ENCODE measurements around the gene NPIPB6. TPM values are rescaled to one million over a fixed set of nuclear protein-coding genes. Genes with fewer than 3 reads are reported as not detected.
"Not testable (repeated sequence)": the region's sequence is repeated elsewhere in the genome, so short reads cannot be mapped to it uniquely, and the experiment has no call there.

Gene NPIPB6
- polyA plus RNA-seq (ENCODE audit: insufficient read length): 3.8 TPM
- long read RNA-seq, donor 1: 0 reads
- long read RNA-seq, donor 2: 0 reads
- long read RNA-seq, donor 3: 0 reads
- long read RNA-seq, donor 4: 0 reads
- long read RNA-seq, donor 5: 0 reads
- long read RNA-seq, donor 6: 0 reads
- long read RNA-seq, donor 7: 0 reads
- long read RNA-seq, donor 8: 0 reads

DNA sequence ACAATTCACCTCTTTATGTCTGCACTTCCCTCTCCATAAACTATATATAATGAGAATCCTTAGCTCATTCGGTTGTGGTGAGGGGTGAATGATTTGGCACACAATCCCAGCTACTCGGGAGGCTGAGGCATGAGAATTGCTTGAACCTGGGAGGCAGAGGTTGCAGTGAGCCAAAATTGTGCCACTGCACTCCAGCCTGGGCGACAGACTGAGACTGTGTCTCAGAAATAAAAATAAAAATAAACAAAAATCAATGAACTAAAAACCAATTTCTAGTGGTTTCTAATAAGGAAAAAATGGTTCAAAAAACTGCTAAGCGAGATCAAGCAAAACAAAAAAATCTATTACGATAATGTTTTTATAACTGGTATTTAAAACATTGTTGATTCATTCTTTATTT lies at the start of gene NPIPB6:
Gene NPIPB6, minus strand, starts transcription at position 101 of the 400 bp plus-strand sequence. CDS start 686 bp downstream, outside the sequence.
- DNase-seq: not testable (repeated sequence)

DNA sequence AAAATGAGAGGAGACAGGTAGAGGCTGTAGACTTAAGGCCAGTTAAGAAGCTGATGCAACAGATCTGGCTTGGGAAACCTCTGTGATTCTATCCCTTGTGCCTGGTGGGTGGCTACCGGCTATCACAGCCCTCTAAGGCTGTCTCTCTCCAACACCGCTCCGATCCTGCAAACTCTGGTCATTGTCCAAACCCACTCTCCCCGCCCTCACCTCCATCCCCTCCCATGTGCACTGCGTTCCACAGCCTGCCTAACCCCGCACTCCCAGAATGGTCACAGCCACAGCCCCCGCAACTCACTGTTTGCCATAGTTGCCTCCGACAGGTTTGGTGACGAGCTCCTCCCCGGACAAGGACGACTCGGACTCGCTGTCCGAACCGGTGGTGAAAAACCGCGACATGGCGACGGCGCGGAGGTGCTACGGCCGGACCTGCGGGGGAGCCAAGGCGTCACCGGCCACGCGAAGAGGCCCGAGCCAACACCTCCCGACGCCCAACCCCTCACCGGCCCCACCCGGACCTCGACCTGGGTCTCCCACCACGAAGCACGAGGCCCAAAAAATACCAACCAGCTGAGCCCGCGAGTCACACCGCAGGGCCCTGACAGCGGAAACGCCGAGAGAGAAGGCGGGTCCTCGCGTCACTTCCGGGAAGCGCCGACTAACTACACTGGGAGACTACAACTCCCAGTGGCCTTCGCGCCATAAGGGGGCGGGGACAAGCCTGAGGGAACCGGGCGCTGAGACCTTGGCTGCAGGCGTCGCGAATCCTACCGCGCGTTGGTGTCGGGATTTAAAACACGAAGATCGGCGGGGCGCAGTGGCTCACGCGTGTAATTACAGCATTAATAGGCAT lies 40.1 kb upstream of the NPIPB6 start, which contains the start of gene EIF3CL:
Gene EIF3CL, minus strand, starts transcription at position 622 of the 853 bp plus-strand sequence. Its CDS starts 223 bp downstream, at position 399.
- not testable (repeated sequence) for DNase-seq

DNA sequence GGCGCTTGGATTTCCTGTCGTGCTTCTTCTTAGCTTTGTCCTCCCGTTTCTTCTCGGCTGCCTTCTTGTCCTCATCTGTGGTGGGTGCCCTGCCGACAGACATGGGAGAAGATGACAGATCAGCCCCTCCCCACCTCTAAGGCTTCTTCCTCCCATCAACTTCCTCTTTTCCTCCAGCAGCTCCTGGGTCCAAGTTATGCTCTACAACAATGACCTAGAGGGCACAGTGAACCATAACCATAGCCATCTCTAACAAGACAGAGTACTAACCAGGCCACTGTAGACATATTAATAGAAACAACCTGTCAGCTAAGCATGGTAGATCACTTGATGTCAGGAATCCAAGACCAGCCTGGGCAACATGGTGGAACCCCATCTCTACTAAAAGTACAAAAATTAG lies 28.7 kb upstream of the NPIPB6 start:
- DNase-seq: not testable (repeated sequence)

DNA sequence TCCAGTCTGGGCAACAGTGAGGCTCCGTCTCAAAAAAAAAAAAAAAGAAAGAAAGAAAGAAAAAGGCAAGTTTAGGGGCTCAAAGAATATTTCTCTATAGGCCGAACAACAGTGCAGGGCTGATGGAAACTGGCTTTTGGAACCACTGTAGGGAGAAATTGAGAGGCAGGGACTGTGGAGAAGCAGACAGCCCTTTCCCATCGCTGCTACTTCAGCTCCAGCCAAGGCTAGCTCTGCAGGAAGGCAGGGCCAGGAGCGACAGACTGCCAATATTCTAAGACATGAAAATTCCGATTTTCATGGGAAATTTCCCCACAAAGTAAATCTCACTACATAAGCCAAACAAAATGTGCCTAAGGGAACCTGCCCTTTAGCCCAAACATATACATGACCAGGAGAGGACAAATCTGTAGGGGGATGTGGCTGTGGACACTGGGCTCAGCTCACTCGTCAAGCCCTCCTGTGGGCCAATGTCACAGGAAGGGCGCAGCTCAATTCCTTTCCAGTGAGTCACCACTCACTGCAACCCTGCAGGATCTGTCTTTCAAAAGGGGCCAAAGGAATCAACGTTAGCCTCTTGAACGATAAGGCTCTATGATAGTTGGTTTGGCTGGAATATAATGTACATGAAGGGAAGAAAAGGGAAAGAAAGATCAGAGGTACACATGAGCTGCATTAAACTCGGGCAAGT lies 19.0 kb upstream of the NPIPB6 start:
- DNase-seq: not testable (repeated sequence)

DNA sequence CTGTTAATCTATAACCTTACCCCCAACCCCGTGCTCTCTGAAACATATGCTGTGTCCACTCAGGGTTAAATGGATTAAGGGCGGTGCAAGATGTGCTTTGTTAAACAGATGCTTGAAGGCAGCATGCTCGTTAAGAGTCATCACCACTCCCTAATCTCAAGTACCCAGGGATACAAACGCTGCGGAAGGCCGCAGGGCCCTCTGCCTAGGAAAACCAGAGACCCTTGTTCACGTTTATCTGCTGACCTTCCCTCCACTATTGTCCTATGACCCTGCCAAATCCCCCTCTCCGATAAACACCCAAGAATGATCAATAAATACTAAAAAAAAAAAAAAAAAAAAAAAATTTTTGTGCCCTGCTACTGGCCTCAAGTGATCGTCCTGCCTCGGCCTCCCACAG lies 14.5 kb upstream of the NPIPB6 start:
- not testable (repeated sequence) for DNase-seq

DNA sequence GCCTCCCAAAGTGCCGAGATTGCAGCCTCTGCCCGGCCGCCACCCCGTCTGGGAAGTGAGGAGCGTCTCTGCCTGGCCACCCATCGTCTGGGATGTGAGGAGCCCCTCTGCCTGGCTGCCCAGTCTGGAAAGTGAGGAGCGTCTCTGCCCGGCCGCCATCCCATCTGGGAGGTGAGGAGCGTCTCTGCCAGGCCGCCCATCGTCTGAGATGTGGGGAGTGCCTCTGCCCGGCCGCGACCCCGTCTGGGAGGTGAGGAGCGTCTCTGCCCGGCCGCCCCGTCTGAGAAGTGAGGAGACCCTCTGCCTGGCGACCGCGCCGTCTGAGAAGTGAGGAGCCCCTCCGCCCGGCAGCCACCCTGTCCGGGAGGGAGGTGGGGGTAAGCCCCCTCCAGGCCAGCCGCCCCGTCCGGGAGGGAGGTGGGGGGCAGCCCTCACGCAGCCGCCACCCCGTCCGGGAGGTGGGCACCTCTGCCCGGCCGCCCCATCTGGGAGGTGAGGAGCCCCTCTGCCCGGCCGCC lies 13.9 kb upstream of the NPIPB6 start:
- DNase-seq: not testable (repeated sequence)

DNA sequence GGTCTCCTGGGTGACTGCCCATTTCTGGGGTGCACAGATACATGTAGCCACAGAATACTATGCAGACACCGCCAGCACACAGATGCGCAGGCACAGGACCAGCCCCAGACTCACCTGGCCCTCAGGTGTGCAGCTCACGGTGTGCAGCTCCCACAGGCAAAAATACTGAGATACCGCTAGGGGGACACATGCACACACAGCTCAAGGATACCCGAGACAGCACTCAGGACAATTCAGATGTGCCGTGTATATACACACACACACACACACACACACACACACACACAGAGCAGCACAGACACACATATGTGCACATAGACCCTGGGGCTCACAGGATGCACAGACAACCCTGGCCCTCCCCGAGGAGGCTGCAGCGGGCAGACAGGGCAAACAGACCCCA lies 11.8 kb upstream of the NPIPB6 start:
- not testable (repeated sequence) for DNase-seq

DNA sequence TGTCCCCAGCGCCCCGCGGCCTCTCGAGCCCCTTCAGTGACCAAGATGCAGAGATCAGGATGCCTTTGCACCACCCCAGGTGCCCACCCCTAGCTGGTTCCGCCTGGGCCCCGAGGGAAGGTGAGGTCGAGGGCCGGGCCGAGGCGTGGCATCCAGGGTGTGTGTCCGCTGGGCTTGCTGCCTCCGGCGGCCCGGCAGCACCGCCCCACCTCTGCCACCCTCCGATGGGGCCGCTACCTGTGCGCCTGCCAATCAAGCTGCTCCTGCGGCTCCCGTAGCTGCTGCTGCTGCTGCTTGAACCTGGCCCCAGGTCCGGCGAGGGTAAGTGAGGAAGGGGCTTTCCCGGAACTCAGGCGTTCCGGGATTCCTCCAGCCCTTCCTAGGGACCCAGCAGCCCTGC lies 11.0 kb upstream of the NPIPB6 start:
- not testable (repeated sequence) for DNase-seq

DNA sequence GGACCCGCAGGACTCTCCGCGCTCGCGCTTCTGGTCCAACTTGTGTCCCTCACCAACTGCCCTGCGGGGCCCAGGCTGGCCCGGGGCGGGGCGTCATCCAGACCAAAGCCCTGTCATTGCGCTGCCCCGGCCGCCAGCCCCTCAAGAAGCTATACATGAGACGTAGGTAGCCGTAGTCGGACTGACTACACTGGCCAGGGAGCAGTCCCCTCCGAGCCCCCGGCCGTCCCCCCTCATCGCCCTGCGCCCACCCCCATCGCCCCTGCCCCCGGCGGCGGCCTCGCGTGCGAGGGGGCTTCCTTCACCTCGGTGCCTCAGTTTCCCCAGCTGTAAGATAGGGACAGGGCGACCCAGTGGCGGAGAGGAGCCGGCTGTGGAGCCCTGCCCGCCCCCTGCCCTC lies 4.6 kb upstream of the NPIPB6 start:
- not testable (repeated sequence) for DNase-seq

DNA sequence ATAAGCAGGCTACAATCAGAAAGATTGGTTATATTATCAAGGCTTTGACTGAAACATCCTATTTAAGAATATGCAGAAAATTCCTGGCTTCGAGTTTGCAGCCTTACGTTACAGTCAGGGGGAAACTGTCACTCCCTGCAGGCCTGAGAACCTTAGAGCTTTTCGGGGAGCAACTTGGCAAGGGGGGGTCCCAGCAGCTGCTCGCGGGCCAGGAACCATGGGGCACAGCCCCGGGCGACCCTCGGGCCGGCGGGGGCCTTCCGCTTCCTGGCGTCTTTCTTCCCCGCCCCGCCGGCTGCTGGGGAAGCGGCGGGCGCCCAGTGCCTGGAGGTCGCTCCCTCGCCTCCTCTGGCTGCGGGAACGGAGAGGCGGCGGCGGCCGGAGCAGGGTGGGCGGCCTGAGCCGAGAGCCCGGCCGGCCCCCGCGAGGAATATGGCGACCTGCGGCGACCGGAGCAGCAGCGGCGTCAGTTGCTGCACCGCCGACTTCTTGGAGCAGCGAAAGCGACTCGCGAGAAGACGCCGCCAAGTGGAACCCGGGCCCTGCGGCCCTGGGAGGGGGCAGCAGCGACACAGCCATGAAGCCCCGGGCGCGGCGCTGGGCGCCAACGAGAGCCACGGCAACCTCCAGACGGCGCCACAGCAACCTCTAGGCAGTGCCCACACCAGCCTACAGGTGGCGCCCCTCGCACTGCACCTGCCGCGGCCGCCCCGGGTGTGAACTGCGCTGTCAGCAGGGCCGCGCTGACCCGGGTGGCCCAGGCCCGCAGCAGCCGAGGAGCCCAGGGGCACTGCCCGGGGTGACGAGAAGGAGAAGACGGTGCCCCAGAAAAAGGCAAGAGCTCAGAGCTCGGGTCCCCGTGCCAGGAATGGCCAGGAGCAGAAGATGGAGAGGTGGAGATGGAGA lies 1.2 kb upstream of the NPIPB6 start:
- not testable (repeated sequence) for DNase-seq

DNA sequence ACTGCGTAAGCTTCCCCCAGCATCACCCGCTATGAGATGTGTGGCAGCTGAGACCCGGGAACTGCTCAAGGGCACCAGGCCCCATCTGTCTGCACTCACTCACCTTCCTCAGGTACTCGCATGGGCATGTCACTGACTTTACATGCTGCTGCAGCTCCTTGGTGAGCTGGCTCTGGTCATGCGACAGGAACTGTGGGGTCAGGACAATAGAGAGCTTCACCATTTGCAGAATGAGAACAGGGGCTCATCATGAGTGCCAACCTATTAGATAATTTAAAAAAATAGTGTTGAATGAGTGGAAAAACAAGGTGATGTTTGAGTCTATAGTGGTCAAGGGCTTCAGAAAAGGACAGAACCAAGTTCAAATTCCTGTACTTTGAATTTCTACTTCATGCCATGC lies 708 bp downstream of the NPIPB6 start:
- DNase-seq: not testable (repeated sequence)

DNA sequence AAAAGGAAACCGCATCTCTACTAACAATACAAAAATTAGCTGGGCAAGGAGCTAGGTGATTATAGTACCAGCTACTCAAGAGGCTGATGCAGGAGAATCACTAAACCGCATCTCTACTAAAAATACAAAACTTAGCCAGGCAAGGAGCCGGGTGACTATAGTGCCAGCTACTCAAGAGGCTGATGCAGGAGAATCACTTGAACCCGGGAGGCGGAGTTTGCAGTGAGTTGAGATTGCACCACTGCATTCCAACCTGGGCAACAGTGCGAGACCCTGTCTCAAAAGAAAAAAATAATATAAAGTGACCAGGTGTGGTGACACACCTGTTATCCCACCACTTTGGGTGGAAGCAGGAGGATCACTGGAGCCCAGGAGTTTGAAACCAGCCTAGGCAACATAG lies 25.1 kb downstream of the NPIPB6 start:
- not testable (repeated sequence) for DNase-seq

DNA sequence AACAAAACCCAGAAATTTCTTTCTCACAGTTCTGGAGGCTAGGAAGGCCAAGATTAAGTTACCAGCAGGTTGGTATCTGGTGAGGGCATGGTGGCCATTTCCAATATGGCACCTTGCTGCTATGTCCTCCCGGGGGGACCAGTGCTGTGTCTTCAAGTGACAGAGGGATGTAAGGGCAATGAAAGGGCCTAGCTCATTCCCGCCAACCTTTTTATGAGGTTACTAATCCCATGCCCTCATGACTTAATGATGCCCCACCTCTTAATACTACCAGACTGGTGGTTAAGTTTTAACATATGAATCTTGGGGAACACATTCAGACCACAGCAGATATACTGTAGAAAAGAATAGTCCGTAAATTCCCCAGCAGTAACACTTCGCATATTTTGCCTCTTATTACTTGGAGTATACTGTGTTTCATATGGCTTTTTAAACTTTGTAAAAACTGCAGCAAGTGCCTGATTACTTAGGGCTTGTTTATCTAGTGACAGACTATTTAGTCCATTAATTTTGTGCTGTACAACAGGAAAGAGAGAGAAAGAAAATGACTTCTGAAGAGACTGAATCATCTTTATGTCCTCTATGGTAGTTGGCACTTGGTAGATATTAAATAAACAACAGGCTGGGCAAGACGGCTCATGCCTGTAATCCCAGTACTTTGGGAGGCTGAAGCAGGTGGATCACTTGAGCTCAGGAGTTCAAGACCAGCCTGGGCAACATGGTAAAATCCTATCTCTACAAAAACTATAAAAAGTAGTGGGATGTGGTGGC lies 26.2 kb downstream of the NPIPB6 start:
- not testable (repeated sequence) for DNase-seq

DNA sequence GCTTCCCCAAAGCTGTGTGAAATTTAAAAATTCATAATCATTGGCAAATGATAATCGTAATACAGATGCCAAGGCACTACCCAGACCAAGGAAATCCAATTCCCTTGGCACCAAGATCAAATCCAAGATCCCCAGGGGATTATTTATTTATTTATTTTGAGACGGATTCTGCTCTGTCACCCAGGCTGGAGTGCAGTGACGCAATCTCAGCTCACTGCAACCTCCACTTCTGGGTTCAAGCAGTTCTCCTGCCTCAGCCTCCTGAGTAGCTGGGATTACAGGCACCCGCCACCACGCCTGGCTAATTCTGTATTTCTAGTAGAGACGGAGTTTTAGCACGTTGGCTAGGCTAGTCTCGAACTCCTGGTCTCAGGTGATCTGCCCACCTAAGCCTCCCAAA lies 27.6 kb downstream of the NPIPB6 start:
- DNase-seq: not testable (repeated sequence)

DNA sequence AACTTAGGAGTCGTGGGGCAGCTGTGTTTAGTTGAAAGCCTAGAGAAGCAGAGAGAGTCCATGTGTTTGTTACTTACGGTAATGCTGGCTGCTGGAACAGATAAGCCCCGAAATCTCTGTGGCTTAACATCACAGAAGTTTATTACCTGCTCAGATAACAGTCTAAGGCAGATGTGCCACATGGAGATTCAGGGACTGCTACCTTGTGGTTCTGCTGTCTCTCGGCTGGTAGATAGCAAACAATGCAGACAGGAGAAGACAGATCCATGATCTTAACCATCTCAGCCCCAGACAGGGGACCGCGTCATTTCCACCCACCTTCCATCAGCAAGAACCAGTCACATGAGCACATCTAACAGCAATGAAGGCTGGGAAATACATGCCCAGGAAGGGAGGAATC lies 30.7 kb downstream of the NPIPB6 start:
- not testable (repeated sequence) for DNase-seq

DNA sequence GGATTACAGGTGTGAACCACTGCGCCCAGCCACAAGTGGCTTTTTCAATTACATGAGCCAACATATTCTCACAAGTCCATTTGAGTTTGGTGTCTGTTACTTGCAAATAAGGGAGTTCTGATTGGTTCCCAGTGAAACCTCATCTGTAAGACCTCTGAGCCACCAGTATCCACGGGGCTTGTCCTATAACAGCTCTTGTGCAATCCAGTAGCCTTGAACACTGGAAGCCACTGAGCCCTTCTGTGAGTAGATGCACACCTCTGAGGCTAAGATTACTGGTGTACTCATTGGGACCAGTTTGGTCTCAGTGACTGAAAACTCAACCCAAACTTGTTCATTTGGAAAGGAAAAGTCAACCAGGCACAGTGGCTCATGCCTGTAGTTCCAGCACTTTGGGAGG lies 32.3 kb downstream of the NPIPB6 start:
- DNase-seq: not testable (repeated sequence)

DNA sequence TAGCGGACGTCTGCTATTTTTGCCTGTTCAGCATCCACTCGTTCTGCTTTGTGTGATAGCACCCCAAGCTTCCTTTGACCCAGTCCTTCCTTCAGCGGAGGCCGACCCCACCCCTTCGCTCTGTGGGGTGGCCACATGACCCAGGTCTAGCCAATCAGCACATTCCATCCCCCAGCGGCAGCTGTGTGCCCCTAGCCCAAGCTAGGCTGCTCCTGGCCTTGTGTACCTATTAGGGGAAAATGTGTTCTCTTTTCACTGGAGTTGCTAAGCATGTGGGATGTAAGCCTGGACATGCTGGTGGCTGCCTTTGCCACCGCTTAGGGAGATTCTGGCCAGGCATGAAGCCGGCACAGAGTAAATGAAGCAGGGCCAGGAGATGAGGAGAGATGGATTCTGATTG lies 33.1 kb downstream of the NPIPB6 start:
- not testable (repeated sequence) for DNase-seq

DNA sequence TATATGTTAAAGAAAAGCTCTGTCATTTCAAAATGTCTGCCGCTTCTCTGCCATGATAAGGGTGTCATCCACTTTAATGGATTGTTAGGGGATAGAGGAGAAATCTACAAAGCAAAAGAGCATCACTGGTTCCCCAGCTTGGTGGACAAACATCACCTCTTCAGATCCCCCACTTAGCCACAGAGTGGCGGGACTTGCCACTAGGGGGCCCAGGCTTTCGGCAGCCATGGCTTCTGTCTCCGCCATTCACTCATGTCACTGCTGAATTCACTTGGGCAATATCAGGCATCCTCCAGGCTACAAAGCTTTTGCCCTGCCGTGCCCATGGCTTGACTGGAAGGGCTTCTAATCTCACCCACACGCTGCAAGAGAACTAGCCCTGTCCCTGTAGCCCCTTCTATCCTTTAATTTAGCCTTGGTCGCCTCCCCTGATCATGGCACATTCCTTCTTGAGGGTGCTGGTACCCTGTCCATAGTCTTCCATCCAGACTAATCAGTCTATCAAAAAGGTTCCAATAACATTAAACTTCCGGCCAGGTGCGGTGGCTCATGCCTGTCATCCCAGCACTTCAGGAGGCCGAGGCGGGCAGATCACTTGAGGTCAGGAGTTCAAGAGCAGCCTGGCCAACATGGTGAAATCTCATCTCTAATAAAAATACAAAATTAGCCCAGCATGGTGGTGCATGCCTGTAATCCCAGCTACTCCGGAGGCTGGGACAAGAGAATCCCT lies 36.3 kb downstream of the NPIPB6 start:
- DNase-seq: no peak

DNA sequence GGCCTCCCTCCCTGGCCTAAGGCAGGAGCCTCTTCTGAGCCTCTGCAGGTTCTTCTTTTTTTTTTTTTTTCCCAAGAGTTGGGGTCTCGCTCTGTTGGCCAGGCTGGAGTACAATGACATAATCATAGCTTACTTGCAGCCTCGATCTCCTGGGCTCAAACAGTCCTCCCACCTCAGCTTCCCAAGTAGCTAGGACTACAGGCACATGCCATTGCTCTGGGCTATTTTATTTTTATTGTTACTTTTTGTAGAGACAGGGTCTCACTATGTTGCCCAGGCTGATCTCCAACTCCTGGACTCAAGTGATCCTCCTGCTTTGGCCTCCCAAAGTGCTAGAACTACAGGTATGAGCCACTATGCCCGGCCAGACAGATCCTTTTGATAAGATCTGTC lies 38.4 kb downstream of the NPIPB6 start:
- no peak for DNase-seq

Data from left kidney (tissue), 8 donors.